Measurements from ENCODE around the gene CACTIN.

The CACTIN gene

DNA sequence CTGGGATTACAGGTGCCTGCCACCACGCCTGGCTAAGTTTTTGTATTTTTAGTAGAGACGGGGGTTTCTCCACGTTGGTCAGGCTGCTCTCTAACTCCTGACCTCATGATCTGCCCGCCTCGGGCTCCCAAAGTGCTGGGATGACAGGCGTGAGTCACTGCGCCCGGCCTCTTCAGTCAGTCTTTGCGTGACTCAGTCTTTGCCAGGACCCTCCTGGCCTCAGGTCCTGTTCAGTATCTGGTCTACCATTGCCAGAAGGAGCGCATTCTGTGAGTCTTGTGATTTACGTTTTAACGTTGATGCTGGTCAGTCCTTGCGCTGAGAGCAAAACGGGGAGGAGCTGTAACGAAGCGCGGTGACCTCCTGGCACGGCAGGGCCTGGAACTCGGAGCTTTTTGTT, 61.5 kb downstream of the CACTIN start:
- peak; percentile 27 for FAIRE-seq
- TF ChIP-seq POLR2A (IDR thresholded peaks at IDR 0.05; ENCODE audit: low read depth, low read length): no peak
- DNase-seq (ENCODE audit: insufficient read length, low spot score): peak; percentile 65

DNA sequence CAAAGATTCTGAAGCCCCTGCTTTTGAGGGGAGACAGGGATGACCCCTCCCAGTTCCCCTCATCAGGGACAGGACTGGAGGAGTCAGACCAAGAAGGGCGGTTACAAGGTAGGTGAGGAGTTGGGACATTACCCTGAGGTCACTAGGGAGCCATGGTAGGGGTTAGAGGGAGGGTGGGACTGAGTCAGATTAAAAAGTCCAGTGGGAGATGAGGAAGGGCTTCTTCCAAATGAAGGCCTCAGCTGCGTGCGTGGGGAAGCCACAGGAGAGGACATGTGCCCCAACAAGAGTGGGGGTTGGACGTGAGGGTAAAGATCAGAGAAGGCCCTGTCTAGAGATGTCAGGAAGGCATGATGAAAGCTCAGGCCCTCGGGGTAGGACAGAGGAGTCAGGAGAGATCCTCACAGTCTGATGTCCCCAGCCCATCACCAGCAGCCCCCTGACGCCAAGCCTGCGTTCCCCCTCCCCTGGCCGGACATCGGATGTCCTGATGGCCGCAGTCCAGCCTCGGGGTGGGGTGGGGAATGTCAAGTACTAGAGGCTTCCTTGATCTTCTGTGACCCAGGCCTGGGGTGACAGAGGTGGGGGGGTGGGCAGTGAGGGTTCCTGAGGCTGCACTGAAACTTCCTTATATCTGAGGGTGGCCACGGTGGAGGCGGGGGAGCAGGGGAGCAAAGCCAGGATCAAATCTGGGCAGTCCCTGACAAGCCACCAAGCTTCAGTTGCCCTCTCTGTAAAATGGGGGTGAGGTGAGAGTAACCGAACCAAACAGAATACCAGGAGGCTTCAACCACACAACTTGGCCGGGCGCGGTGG, 62.7 kb downstream of the CACTIN start:
- FAIRE-seq (no peak), DNase-seq (ENCODE audit: insufficient read length, low spot score) (no peak)
- no peak for TF ChIP-seq POLR2A (IDR thresholded peaks at IDR 0.05; ENCODE audit: low read depth, low read length)

All from H54 (cell line).